Ureter (tissue), 1 donor: ENCODE data around the gene PLXNA4. TPM values are rescaled to one million over a fixed set of nuclear protein-coding genes. Genes with fewer than 3 reads are reported as not detected.

Experiments
- DNase-seq: peaks from one replicate; pipeline ENCODE4 v3.0.0-alpha.2; 2020; ENCODE audit warnings: low spot score
- total RNA-seq: library from RNA; stranded (reverse); gene quantifications from one replicate; pipeline ENCODE4 v1.2.4, GENCODE V29; 2023
- donor health status: DM: yes; HTN: yes; CAD: no.

PLXNA4 gene
- total RNA-seq, 1 donor from 2014 or later = 7.6 TPM

GRCh38 chr7:132318352-132319318 lies 257.6 kb downstream of the PLXNA4 start:
- DNase-seq = peak; percentile 85

DNA sequence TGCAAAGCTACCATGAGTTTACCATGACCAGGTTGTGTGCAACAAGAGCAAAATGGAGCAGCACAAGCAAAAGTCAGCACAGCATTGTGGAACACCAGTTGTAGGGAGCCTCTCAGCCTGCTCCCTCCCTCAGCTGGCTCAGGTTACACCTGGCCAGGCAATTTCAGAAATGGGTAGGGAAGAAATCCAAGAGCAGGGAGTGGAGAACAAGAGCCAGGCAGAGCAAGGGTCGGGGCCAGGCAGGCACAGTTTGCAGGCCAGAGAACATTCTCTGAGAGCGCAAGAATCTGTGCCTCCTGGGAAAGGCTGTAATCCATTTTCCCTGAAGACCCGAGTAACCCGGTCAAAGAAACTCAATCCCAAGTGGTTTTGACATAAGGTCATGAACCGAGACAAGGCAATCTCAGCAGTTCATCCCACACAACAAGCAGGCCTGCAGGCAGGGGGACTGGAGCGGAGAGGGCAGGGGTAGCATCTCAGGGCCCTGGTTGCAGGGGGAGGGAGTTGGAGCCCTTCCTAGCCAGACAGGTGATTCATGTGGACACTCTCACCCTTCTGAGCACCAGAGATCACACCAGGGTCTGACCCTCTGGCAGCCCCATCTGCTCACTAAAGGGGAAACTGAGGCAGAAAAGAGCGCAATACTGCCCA lies 258.4 kb downstream of the PLXNA4 start:
- DNase-seq = no peak

GRCh38 chr7:132312531-132313055 lies 263.7 kb downstream of the PLXNA4 start:
- DNase-seq = no peak

GRCh38 chr7:132311733-132312132 lies 264.5 kb downstream of the PLXNA4 start:
- DNase-seq = no peak

DNA sequence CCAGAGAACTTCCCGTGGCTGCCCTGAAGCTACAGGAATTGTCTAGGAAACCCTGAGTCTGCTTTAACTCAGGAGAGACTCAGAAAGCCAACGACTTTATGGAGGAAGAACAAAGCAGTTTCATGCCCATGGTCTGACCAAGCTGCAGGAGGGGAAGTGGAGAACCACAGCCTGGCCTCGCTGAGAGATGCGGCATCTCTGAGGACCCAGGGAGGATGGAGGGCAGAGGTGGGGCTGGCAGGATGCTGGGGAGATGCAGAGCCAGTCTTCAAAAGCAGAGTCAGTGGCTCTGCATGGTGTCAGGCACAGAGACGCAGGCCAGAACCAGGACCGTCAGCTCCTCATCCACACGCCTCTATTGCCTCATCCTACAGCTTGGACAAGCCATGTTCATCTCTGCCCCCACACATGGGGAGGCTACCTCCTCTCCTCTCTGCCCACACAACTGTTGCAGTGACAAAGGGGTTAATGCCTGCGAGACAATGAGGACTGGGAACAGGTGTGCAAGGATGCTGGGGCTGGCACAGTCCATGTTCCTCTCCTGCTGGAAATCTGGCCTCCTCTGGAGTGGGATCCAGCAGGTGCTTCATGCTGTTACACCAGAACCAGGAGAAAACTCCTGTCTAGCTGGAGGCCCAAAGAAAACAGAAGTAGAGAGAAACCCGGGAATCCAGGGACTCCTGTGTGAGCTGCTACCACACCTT lies 267.0 kb downstream of the PLXNA4 start:
- DNase-seq = no peak

GRCh38 chr7:132307465-132307864 lies 268.8 kb downstream of the PLXNA4 start:
- DNase-seq = no peak

DNA sequence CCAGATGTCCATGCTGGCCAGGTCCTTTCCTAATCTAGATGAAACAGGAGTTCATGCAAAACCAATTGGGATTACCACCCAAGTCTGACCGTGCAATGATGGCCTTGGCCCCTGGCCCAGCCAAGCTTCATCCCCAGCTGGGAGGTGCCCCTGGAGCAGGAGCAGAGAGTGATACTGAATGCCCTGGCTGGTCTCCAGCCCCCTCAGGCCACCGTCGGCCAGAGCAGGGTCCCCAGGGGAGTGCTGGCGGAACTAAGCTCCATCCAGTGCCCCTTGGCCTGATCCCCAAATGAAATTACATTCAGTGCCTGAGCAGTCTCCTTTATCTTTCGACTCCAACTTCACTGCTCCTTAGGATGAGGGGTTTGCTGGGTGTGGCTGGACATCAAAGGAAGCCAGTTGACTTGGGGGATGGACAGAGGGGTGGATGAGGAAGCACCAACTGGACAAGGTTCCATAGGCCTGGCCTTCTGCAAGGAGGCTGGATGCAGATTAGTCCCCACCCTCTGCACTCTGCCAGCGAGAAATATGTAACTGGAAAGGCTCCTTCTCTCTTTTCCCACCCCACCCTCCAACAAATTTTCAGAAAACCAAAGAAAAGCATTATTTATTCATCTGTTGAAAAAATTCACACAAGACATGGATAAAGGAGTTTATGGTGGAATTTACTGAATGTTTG lies 275.5 kb downstream of the PLXNA4 start:
- no peak for DNase-seq

DNA sequence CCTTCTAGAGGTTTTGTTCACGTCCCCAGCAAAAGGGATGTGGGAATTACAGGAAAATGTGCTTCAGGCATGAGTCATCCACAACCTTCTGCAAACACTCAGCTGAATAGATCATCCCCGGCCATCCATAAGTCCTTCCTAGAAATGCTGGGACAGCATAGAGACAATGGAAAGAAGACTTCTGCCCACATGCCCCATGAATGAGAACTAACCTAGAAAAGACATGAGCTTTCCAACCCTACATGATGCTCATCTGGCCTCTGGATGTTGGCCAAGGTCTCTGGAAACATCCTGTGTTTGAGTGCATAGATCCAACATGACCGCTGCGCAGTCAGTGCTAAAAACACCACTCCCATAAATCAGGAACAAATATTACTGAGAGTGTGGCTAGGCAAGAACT lies 277.5 kb downstream of the PLXNA4 start:
- no peak for DNase-seq

DNA sequence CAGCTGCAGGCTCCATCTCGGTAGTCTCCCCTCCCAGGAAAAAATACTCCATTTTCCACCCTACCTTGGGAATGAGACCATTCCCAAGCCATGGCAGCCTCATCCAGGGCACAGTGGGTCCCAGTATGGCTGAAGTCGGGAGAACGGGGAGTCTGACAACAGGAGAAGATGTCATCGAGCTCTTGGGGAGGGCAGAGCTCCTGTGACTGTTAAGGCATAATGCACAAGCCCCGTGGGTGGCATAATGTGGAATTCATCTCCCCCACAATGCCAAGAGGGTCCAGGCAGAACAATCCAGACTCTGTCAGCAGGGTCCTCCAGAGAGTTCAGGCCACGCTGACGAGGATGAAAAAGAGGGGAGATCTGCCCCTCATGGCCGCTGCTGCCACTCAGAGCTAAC lies 279.4 kb downstream of the PLXNA4 start:
- no peak for DNase-seq

GRCh38 chr7:132295175-132295574 lies 281.1 kb downstream of the PLXNA4 start:
- DNase-seq = no peak

GRCh38 chr7:132292803-132293202 lies 283.5 kb downstream of the PLXNA4 start:
- no peak for DNase-seq

GRCh38 chr7:132291481-132291880 lies 284.8 kb downstream of the PLXNA4 start:
- no peak for DNase-seq

DNA sequence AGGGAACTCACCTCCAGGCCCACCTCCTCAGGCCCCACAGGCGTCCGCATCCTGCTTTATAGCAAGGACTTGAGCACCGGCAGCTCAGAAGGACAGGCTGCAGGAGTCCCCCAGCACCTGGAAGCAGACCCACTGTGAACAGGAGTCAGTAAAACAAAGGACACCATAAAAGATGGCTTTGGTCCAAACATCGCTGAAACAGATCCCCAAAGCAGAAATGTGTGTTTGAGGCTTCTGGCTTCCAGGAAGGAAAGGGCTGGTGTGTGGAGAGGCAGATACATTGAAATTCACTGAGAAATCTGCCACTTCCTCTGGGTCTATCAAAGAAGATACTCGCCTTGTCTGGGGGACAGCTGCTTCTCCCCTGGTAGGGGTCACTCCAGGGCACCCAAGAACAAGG lies 286.2 kb downstream of the PLXNA4 start:
- DNase-seq = no peak

- DNase-seq = no peak
Observed at GRCh38 chr7:132286836-132287235, 289.4 kb downstream of the PLXNA4 start.

- DNase-seq = no peak
Observed at GRCh38 chr7:132280335-132280734, 295.9 kb downstream of the PLXNA4 start.

DNA sequence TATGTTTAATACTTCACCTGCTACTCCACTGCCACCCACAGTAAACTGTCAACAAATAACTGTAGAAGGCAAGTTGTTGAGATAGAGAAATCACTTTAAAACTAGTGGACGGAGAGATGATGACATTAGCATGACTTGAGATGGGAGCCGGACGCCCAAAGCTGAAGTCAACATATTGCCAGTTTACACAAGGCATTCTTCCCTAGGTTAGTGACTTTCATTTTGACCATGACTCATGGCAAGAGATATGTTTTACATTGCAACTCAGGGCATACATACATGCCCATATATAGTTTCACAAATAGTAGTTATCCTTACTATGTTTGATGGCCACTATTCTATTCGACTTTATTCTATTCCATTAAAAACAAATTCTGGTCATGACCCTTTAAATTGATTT lies 296.6 kb downstream of the PLXNA4 start:
- no peak for DNase-seq

DNA sequence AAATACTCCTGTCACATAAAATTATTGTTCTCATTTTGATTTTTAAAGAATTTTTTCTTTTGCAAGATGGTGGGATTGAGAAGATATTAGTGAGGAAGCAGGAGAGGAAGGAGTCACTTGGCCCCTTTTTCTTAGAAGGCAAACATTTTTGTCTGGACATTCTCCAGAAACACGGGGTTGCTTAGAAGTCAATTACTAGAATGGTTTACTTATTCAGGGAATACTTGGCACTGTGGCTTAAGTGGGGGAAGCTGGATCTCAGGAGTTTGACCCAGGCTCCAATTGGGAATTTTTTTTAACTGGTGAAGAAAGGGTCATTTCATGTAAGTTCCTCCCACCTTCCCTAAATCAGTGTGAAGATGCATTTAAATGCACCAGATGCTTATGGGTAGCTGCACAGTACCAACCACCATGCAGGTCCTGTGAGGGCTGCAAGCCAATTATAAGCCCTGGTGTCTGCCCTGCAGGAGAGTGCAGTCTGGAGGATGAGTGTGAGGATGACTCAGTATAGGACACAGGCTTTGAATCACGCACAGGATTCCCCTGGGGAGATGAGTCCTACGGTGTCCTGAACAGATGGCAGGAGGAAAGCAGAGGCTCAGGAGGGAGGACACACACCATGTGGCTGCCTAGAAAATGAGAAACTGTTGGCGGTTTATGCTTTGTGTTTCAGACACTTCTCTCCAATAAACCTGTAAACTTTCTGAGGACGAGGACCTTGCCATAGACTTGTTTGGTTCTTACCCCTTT lies 299.1 kb downstream of the PLXNA4 start:
- DNase-seq = no peak

DNA sequence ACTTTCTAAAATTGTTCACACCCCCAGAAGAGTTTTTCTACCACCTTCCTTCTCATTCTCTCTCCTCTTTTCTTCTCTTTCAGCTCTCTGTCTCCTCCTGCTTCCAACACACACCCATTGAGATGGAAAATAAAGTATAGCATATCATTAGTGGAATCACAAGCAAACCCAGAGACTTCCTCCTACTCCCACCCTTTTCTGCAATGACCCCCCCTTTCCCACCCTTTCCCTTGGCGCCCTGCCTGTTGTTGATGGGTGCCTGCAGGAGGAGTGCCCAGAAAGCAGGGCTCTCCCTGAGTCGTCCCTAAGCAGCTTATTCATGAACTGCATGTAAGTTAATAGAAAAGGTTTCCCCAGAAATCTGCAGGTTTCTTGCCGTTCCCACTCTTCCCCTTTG lies 300.0 kb downstream of the PLXNA4 start:
- DNase-seq = no peak

GRCh38 chr7:132275416-132276233 lies 300.6 kb downstream of the PLXNA4 start:
- DNase-seq = no peak

GRCh38 chr7:132272763-132273371 lies 303.4 kb downstream of the PLXNA4 start:
- no peak for DNase-seq
